NOMO-1 treated with dmso at 0.1 percent for 144 hours (cell line): ENCODE measurements around the gene ZNHIT2.
"Not testable (repeated sequence)": the region's sequence is repeated elsewhere in the genome, so short reads cannot be mapped to it uniquely, and the experiment has no call there.

Source experiments
- DNase-seq: peaks from one replicate; lab custom pipeline; 2025; ENCODE audit not compliant: unreplicated experiment; lab: John Stamatoyannopoulos, UW

The ZNHIT2 gene

GRCh38 chr11:65120831-65121230 is 3.3 kb upstream of the ZNHIT2 start:
- DNase-seq = no peak

GRCh38 chr11:65119670-65119995 is 2.1 kb upstream of the ZNHIT2 start:
- no peak for DNase-seq

GRCh38 chr11:65118891-65119669 is 1.6 kb upstream of the ZNHIT2 start:
- DNase-seq = not testable (repeated sequence)

GRCh38 chr11:65118097-65118837 is 766 bp upstream of the ZNHIT2 start:
- DNase-seq = no peak

- no peak for DNase-seq
Measured at GRCh38 chr11:65116370-65117205, 913 bp downstream of the ZNHIT2 start.

- DNase-seq = no peak
Measured at GRCh38 chr11:65115361-65116082, 2.0 kb downstream of the ZNHIT2 start.

- DNase-seq = no peak
Measured at GRCh38 chr11:65114538-65115171, 2.8 kb downstream of the ZNHIT2 start.

- no peak for DNase-seq
Measured at GRCh38 chr11:65113839-65114238, 3.7 kb downstream of the ZNHIT2 start.

GRCh38 chr11:65113361-65113756 is 4.1 kb downstream of the ZNHIT2 start:
- no peak for DNase-seq

GRCh38 chr11:65112546-65113360 is 4.7 kb downstream of the ZNHIT2 start:
- peak; percentile 26 for DNase-seq

GRCh38 chr11:65111744-65112545 is 5.6 kb downstream of the ZNHIT2 start, which contains the start of gene TM7SF2:
TSS of gene TM7SF2 (plus strand) at chr11:65111872. CDS start at chr11:65112016, 144 bp downstream.
- peak; percentile 78 for DNase-seq

- no peak for DNase-seq
Measured at GRCh38 chr11:65111159-65111743, 6.2 kb downstream of the ZNHIT2 start.

- DNase-seq = peak; percentile 74
Measured at GRCh38 chr11:65110354-65110861, 7.1 kb downstream of the ZNHIT2 start.

- DNase-seq = no peak
Measured at GRCh38 chr11:65109231-65110198, 8.0 kb downstream of the ZNHIT2 start.

GRCh38 chr11:65108469-65109123 is 8.9 kb downstream of the ZNHIT2 start:
- DNase-seq = no peak

GRCh38 chr11:65107751-65108468 is 9.6 kb downstream of the ZNHIT2 start:
- DNase-seq = no peak
